Sigmoid colon (tissue), 3 donors: Measurements from ENCODE around the gene UBL4A.

Source experiments
- CTCF ChIP-seq, 4 experiments: fragments of 450-650 bp in 3 of 4; fragments of 200-600 bp in 1 of 4; IDR thresholded peaks; one replicate each; pipeline ENCODE4 v1.5.1; 2016 to 2019; ENCODE audit warnings: antibody characterized with exemption in 4 of 4, mild to moderate bottlenecking in 3 of 4, moderate library complexity in 2 of 4
- POLR2A ChIP-seq, 2 donors: fragments of 450-650 bp; IDR thresholded peaks; one replicate each; pipeline ENCODE4 v1.6.1; 2016; ENCODE audit warnings: antibody characterized with exemption in 2 of 2, mild to moderate bottlenecking in 2 of 2, moderate library complexity in 2 of 2

GRCh38 chrX:154490414-154491083 is 4.1 kb upstream of the UBL4A start, which contains the start of gene SLC10A3:
- no peak for TF ChIP-seq CTCF (IDR thresholded peaks at IDR 0.05)
- TF ChIP-seq POLR2A (IDR thresholded peaks at IDR 0.05): peak; percentile 35 to 82
